AG09309 (cell line): Measurements from ENCODE around the gene SYT7.
A peak's percentile ranks its signal among the peaks of the same experiment; 100 is the strongest.

Experiments
- DNase-seq: peaks from one replicate; pipeline ENCODE4 v3.0.0-alpha.2; 2010; ENCODE audit warnings: low read depth
- H3K4me3 ChIP-seq: 2 replicates; pipeline ENCODE4 v1.5.1; 2011; ENCODE audit warnings: mild to moderate bottlenecking, low read depth, low read length, moderate library complexity; ENCODE audit not compliant: control insufficient read depth
- CTCF ChIP-seq: IDR thresholded peaks from 2 replicates; pipeline ENCODE4 v1.5.1; 2011; ENCODE audit warnings: mild to moderate bottlenecking, low read depth, low read length, inconsistent platforms; ENCODE audit not compliant: insufficient read depth, control insufficient read depth; ENCODE audit errors: missing control alignments

Gene SYT7

DNA sequence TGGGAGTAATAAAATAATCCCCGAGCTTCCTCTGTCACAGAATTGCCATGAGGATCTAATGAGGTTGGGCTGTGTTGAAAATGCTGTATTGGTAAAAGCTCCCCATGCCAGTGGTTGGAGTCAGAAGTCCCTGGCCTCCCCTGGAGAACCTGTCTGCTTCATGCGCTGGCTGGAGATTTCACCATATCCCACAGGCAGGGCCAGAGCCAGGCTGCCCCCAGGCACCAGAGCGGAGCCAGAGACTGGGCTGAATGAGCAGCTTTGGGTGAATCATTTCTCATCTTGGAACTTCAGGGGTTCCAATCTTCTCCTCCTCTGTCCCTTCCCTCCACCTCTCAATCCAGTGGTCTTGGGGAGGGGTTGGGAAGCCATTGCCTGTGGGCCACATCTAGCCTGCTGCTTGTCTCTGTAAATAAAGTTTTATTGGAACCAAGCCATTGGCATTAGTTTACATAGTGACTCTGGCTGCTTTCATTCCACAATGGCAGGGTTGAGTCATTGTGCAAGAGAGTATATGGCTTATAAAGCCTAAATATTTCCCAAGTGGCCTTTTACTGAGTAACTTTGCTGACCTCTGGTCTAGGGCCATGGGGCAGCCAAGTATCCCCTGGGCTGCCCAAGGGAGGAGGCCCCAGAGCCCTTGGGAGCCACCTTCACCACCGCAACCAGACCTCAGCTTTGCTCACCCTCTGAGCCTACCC is 37.1 kb downstream of the SYT7 start:
- peak; percentile 13 for DNase-seq
- no peak overlapping the region for H3K4me3 ChIP-seq
- no peak for TF ChIP-seq CTCF

GRCh38 chr11:61542705-61543104 is 38.2 kb downstream of the SYT7 start:
- no peak for DNase-seq
- no peak for TF ChIP-seq CTCF
- H3K4me3 ChIP-seq, result no peak overlapping the region

DNA sequence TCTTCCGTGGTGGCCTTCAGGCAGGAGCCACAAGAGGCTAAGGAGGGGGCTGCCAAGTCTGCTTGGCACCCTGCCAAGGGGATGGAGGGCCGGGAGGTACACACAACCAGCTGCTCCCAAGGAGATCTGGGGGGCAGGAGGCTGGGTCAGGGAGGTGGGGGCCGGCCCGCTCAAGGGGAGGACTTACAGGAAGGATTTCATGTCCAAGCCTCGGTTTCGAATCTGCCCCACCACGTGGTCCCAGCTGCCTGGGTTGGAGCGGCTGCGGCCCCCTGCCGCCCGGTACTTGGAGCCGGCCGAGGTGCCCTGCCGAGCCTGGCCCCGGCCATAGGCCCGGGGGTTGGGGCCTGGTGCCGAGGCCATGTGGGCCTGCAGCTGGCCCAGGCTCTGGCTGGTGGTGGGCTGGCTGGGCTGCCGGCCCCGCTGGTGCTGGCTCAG is 38.8 kb downstream of the SYT7 start:
- H3K4me3 ChIP-seq, result no peak overlapping the region
- no peak for DNase-seq
- TF ChIP-seq CTCF, result no peak

GRCh38 chr11:61541598-61541997 is 39.3 kb downstream of the SYT7 start:
- TF ChIP-seq CTCF, result no peak
- no peak overlapping the region for H3K4me3 ChIP-seq

DNA sequence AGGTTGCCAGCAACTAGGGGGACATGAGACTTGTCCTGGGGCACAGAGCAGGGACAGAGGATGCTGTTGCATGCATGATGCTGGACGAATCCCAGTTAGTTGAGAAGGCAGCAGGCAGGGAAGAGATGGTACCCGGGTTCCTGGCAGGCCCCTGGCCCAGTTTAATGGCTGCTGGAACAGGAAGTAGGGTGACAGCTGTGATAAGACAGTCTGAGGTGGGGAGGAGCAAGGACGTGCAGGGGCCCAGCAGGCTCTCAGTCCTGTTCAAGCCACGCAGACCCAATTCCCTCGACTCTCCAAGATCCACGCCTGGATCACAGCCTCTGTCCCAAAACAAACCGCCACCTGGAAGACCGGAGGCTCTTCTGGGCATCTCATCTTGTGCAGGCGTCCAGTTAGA is 40.3 kb downstream of the SYT7 start:
- no peak for DNase-seq
- no peak for TF ChIP-seq CTCF
- no peak overlapping the region for H3K4me3 ChIP-seq

More at GRCh38 chr11:61541598-61541997, 39.3 kb downstream of the SYT7 start:
- DNase-seq, result peak; percentile 11

DNA sequence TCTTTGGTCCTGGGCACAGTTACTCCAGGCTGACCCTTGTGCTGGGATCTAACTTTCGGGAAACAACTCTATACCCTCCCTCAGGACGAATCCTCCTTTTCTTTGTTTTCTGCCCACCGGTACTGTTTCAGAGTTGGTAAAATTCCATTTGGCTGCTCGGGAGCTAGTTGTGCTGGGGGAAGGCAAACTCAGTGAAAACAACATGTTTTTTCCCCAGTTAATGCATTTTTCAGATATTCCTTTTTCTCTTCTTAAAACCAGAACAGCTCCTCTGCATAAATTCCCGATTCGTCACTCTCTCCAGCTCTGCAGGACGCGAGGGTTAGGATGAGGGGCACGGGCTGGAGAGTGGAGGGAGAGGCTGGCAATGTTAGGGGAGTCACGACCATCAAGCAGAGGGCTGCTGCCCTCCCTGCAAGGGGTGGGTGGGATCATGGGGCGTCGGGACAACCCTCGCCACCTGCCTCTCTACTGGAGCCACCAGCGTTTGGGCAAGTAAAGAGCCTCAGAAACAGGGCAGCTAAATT is 41.0 kb downstream of the SYT7 start:
- TF ChIP-seq CTCF, result no peak
- no peak for DNase-seq
- no peak overlapping the region for H3K4me3 ChIP-seq

- no peak for DNase-seq
Observed at GRCh38 chr11:61539006-61539405, 41.9 kb downstream of the SYT7 start.

More at GRCh38 chr11:61539006-61539405, 41.9 kb downstream of the SYT7 start:
- TF ChIP-seq CTCF, result no peak
- H3K4me3 ChIP-seq, result no peak overlapping the region
